GM23338 (cell line): ENCODE measurements around the gene ASTL. TPM values are rescaled to one million over a fixed set of nuclear protein-coding genes. Genes with fewer than 3 reads are reported as not detected.

Source experiments
- ATAC-seq: fragments of 200-7000 bp; cut with Tn5 transposase; 3 replicates; pipeline ENCODE4 v1.9.1; 2020
- DNase-seq: peaks from one replicate; pipeline ENCODE4 v3.0.0-alpha.2; 2015; ENCODE audit warnings: low spot score
- H2AFZ ChIP-seq: fragments of 200-600 bp; sonication (generic); 2 replicates; pipeline ENCODE4 v1.8.0; 2016; ENCODE audit warnings: antibody characterized with exemption, mild to moderate bottlenecking, moderate library complexity
- H3F3A ChIP-seq: fragments of 200-600 bp; sonication (generic); replicated peaks from 2 replicates; pipeline ENCODE4 v1.8.0; 2017; ENCODE audit warnings: antibody characterized with exemption, mixed run types, low read depth
- H3K27ac ChIP-seq: fragments of 200-600 bp; sonication (generic); 2 replicates; pipeline ENCODE4 v1.6.1; 2016; ENCODE audit warnings: low read depth
- H3K27me3 ChIP-seq: fragments of 200-600 bp; sonication (generic); 2 replicates; pipeline ENCODE4 v1.8.0; 2016; ENCODE audit warnings: mild to moderate bottlenecking, mixed run types, moderate library complexity; ENCODE audit not compliant: insufficient read depth
- H3K36me3 ChIP-seq: fragments of 200-600 bp; sonication (generic); 2 replicates; pipeline ENCODE4 v1.8.0; 2016; ENCODE audit warnings: mild to moderate bottlenecking; ENCODE audit not compliant: insufficient read depth
- H3K4me1 ChIP-seq: fragments of 200-600 bp; sonication (generic); 2 replicates; pipeline ENCODE4 v1.8.0; 2016; ENCODE audit warnings: mild to moderate bottlenecking, moderate library complexity; ENCODE audit not compliant: insufficient read depth
- H3K4me2 ChIP-seq: fragments of 200-600 bp; sonication (generic); 2 replicates; pipeline ENCODE4 v1.7.1; 2017; ENCODE audit warnings: mixed run types
- H3K4me3 ChIP-seq: fragments of 200-600 bp; sonication (generic); 2 replicates; pipeline ENCODE4 v1.6.1; 2016; ENCODE audit warnings: mixed run types
- H3K79me2 ChIP-seq: fragments of 200-600 bp; sonication (generic); replicated peaks from 2 replicates; pipeline ENCODE4 v1.8.0; 2017; ENCODE audit warnings: mild to moderate bottlenecking; ENCODE audit not compliant: insufficient read depth
- H3K9me2 ChIP-seq: fragments of 200-600 bp; sonication (generic); 2 replicates; pipeline ENCODE4 v1.8.0; 2017; ENCODE audit not compliant: insufficient read depth
- H4K20me1 ChIP-seq: fragments of 200-600 bp; sonication (generic); replicated peaks from 2 replicates; pipeline ENCODE4 v1.8.0; 2017; ENCODE audit warnings: mild to moderate bottlenecking; ENCODE audit not compliant: insufficient read depth
- H3K27ac Mint-ChIP-seq: 2 replicates; pipeline ENCODE4 v1.8.0; 2020; ENCODE audit warnings: inconsistent platforms, mild to moderate bottlenecking, moderate library complexity, mixed read lengths
- H3K27me3 Mint-ChIP-seq: 3 replicates; pipeline ENCODE4 v1.8.0; 2022; ENCODE audit warnings: low read depth, mild to moderate bottlenecking, moderate library complexity, mixed read lengths, inconsistent platforms; ENCODE audit not compliant: insufficient read depth, poor library complexity
- H3K36me3 Mint-ChIP-seq: 3 replicates; pipeline ENCODE4 v1.8.0; 2021; ENCODE audit warnings: low read depth, mild to moderate bottlenecking, inconsistent platforms, moderate library complexity, mixed read lengths
- H3K4me1 Mint-ChIP-seq: 3 replicates; pipeline ENCODE4 v1.8.0; 2020; ENCODE audit warnings: mild to moderate bottlenecking, inconsistent platforms, mixed read lengths
- H3K4me3 Mint-ChIP-seq: 3 replicates; pipeline ENCODE4 v1.8.0; 2021; ENCODE audit warnings: moderate library complexity, mild to moderate bottlenecking, inconsistent platforms, mixed read lengths
- H3K9me3 Mint-ChIP-seq: 3 replicates; pipeline ENCODE4 v1.8.0; 2020; ENCODE audit warnings: moderate library complexity, mild to moderate bottlenecking, inconsistent platforms, mixed read lengths
- JUNB ChIP-seq: IDR thresholded peaks from one replicate; pipeline ENCODE4 v1.6.1; 2016; ENCODE audit warnings: antibody characterized with exemption; ENCODE audit not compliant: unreplicated experiment
- polyA plus RNA-seq: library from polyadenylated mRNA; unstranded; fragments of >200 nt; fragmentation: Nextera tagmentation; extraction: Ambion mirVana; gene quantifications from 2 replicates; pipeline ENCODE4 v1.2.1, GENCODE V29; 2016
- total RNA-seq: library from RNA; depleted of rRNA; stranded (reverse); fragments of >200 nt; shearing (Covaris generic); gene quantifications from 2 replicates; pipeline ENCODE4 v1.2.3, GENCODE V29; 2014
- TF ChIP-seq, protein P1 (sequence below): fragments of 250-450 bp; sonication (Bioruptor Pico); IDR thresholded peaks from 2 replicates; pipeline ENCODE4 v1.5.0; 2020; ENCODE audit warnings: mild to moderate bottlenecking, moderate library complexity

The ASTL gene
- total and polyA plus RNA-seq, 2 experiments from 2014 or later, result 0.23 TPM; not detected in 1

DNA sequence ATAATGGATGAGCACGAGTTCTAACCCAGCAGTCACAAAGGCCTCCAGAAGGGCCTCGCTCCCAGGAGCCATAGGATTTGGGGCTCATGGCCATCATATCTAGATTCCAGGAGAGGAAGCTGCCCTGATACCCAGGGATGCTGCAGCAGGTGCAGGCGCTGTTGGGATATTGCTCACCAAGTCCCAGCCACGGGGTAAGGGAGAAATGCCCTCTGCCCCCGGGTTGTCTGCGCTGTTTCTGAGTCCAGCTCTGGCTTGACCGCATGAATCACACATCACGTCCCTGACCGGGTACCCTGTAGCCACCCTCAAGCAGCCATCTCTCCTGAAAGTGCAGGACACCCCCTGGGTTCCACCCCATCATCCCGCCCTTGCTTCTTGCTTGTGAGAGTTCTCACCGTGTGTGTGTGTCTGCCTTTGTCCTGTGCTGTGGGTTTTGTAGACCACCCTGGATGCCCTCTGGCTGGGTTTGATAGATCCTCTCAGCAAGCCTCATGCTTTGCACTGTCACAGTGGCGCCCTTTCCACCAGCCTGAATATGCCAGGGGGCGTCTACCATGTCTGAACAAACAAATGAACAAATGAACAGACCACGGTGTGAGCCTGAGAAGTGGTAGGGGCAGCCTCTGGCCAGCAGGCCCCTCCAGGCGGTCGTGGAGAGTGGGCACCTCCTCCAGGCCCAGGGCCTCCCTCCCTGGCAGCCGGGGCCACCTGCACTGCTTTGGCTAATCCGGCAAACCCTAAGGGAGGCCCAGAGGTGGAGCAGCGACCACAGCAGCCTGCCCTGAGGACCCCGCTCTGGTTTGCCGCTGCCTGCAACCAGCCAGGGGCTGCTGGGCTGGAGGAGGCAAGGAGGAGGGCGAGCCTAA lies 54.1 kb downstream of the ASTL start (continued):
- TF ChIP-seq, protein P1, sequence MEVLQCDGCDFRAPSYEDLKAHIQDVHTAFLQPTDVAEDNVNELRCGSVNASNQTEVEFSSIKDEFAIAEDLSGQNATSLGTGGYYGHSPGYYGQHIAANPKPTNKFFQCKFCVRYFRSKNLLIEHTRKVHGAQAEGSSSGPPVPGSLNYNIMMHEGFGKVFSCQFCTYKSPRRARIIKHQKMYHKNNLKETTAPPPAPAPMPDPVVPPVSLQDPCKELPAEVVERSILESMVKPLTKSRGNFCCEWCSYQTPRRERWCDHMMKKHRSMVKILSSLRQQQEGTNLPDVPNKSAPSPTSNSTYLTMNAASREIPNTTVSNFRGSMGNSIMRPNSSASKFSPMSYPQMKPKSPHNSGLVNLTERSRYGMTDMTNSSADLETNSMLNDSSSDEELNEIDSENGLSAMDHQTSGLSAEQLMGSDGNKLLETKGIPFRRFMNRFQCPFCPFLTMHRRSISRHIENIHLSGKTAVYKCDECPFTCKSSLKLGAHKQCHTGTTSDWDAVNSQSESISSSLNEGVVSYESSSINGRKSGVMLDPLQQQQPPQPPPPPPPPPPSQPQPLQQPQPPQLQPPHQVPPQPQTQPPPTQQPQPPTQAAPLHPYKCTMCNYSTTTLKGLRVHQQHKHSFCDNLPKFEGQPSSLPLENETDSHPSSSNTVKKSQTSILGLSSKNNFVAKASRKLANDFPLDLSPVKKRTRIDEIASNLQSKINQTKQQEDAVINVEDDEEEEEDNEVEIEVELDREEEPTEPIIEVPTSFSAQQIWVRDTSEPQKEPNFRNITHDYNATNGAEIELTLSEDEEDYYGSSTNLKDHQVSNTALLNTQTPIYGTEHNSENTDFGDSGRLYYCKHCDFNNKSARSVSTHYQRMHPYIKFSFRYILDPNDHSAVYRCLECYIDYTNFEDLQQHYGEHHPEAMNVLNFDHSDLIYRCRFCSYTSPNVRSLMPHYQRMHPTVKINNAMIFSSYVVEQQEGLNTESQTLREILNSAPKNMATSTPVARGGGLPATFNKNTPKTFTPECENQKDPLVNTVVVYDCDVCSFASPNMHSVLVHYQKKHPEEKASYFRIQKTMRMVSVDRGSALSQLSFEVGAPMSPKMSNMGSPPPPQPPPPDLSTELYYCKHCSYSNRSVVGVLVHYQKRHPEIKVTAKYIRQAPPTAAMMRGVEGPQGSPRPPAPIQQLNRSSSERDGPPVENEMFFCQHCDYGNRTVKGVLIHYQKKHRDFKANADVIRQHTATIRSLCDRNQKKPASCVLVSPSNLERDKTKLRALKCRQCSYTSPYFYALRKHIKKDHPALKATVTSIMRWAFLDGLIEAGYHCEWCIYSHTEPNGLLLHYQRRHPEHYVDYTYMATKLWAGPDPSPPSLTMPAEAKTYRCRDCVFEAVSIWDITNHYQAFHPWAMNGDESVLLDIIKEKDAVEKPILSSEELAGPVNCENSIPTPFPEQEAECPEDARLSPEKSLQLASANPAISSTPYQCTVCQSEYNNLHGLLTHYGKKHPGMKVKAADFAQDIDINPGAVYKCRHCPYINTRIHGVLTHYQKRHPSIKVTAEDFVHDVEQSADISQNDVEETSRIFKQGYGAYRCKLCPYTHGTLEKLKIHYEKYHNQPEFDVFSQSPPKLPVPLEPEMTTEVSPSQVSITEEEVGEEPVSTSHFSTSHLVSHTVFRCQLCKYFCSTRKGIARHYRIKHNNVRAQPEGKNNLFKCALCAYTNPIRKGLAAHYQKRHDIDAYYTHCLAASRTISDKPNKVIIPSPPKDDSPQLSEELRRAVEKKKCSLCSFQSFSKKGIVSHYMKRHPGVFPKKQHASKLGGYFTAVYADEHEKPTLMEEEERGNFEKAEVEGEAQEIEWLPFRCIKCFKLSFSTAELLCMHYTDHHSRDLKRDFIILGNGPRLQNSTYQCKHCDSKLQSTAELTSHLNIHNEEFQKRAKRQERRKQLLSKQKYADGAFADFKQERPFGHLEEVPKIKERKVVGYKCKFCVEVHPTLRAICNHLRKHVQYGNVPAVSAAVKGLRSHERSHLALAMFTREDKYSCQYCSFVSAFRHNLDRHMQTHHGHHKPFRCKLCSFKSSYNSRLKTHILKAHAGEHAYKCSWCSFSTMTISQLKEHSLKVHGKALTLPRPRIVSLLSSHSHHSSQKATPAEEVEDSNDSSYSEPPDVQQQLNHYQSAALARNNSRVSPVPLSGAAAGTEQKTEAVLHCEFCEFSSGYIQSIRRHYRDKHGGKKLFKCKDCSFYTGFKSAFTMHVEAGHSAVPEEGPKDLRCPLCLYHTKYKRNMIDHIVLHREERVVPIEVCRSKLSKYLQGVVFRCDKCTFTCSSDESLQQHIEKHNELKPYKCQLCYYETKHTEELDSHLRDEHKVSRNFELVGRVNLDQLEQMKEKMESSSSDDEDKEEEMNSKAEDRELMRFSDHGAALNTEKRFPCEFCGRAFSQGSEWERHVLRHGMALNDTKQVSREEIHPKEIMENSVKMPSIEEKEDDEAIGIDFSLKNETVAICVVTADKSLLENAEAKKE (CRISPR knock-in tag), result no peak

- no peak overlapping the region for H3K4me3 Mint-ChIP-seq
- no peak for ATAC-seq
These were observed 55.0 kb downstream of the ASTL start for GRCh38 chr2:96083064-96083939.

More at GRCh38 chr2:96083064-96083939, 55.0 kb downstream of the ASTL start:
- Histone ChIP-seq H3K36me3 (no peaks in the 10 kb centered on the region), H3K27ac (no peak overlapping the region), H3K27me3 (no peaks in the 10 kb centered on the region), H3F3A (no peaks in the 10 kb centered on the region), H3K4me2 (no peak overlapping the region), H3K4me3 (no peak overlapping the region), H3K4me1 (no peaks in the 10 kb centered on the region), H3K79me2 (no peaks in the 10 kb centered on the region), H4K20me1 (no peaks in the 10 kb centered on the region), H3K9me2 (no peaks in the 10 kb centered on the region), H2AFZ (no peak overlapping the region)
- Mint-ChIP-seq H3K9me3 (no peaks in the 10 kb centered on the region), H3K4me1 (no peaks in the 10 kb centered on the region), H3K36me3 (no peaks in the 10 kb centered on the region), H3K27me3 (peaks cover 3% of the 10 kb centered on the region), H3K27ac (no peak overlapping the region)
- DNase-seq, result no peak
- no peak for TF ChIP-seq JUNB
